HepG2 (cell line): Measurements from ENCODE around the gene CABLES2. TPM values are rescaled to one million over a fixed set of nuclear protein-coding genes. Genes with fewer than 3 reads are reported as not detected.

Source experiments
- AHR ChIP-seq: IDR thresholded peaks from 2 replicates; pipeline ENCODE4 v1.6.1; 2018; ENCODE audit warnings: missing genetic modification reagents, missing compliant biosample characterization
- HES4 ChIP-seq: sonication (generic); formaldehyde crosslinking; IDR thresholded peaks from 2 replicates; pipeline ENCODE4 v1.9.0; 2021; ENCODE audit warnings: mild to moderate bottlenecking, missing genetic modification reagents, borderline replicate concordance
- RBM22 ChIP-seq: fragments of 200-400 bp; formaldehyde crosslinking; optimal IDR thresholded peaks from 2 replicates; pipeline ENCODE3; 2017; ENCODE audit warnings: mild to moderate bottlenecking, low read length, moderate library complexity
- TEAD3 ChIP-seq: optimal IDR thresholded peaks from 2 replicates; pipeline ENCODE3; 2016; ENCODE audit warnings: borderline replicate concordance
- ZMAT3 ChIP-seq: sonication (generic); formaldehyde crosslinking; conservative IDR thresholded peaks from 2 replicates; pipeline ENCODE4 v1.7.0; 2021; ENCODE audit warnings: missing genetic modification reagents
- ZNF138 ChIP-seq: sonication (generic); formaldehyde crosslinking; IDR thresholded peaks from 2 replicates; pipeline ENCODE4 v1.5.0; 2020; ENCODE audit warnings: mild to moderate bottlenecking, low read depth, missing genetic modification reagents
- ZNF746 ChIP-seq: sonication (generic); formaldehyde crosslinking; IDR thresholded peaks from 2 replicates; pipeline ENCODE4 v1.8.0; 2022; ENCODE audit warnings: mild to moderate bottlenecking, missing genetic modification reagents
- polyA plus RNA-seq, 8 experiments: library from polyadenylated mRNA; depleted of rRNA in 3 of 8; stranded (reverse) in 7 of 8; unstranded in 1 of 8; fragments of >200 nt; fragmentation: Illumina TruSeq in 4 of 8; extraction: Trizol in 4 of 8; gene quantifications; 2 replicates each; pipeline versions ENCODE4 v1.2.1 to v1.2.3, GENCODE V29; 2011 to 2016; ENCODE audit warnings: low read depth in 4 of 8, missing spikeins in 1 of 8, mixed read lengths in 1 of 8; ENCODE audit not compliant: insufficient read depth in 1 of 8
- total RNA-seq, 5 experiments: library from RNA; depleted of rRNA; stranded (reverse); fragments of >200 nt; fragmentation: Illumina TruSeq; extraction: Trizol; gene quantifications; 2 replicates each; pipeline ENCODE4 v1.2.3, GENCODE V29; 2016; ENCODE audit warnings: low read depth in 1 of 5
- TF ChIP-seq, protein P1 (sequence below): sonication (generic); formaldehyde crosslinking; IDR thresholded peaks from one replicate; pipeline ENCODE4 v1.5.1; 2020; ENCODE audit warnings: mild to moderate bottlenecking, missing genetic modification reagents; ENCODE audit errors: not compliant biosample characterization
- TF ChIP-seq, protein P2 (sequence below): sonication (generic); formaldehyde crosslinking; IDR thresholded peaks from 2 replicates; pipeline ENCODE4 v1.5.1; 2020; ENCODE audit warnings: mild to moderate bottlenecking, missing genetic modification reagents, moderate library complexity
- TF ChIP-seq, protein P3 (sequence below): sonication (generic); formaldehyde crosslinking; IDR thresholded peaks from 2 replicates; pipeline ENCODE4 v1.4.0; 2020; ENCODE audit warnings: missing genetic modification reagents, borderline replicate concordance
- TF ChIP-seq, protein P4 (sequence below): sonication (generic); formaldehyde crosslinking; IDR thresholded peaks from 2 replicates; pipeline ENCODE4 v1.5.1; 2020; ENCODE audit warnings: mild to moderate bottlenecking, missing genetic modification reagents, borderline replicate concordance

The CABLES2 gene
- total and polyA plus RNA-seq, 2 of the 13 experiments (the other 11 are each of a cell fraction or from before 2014, with no cell fraction given) = 5.2 to 9.7 TPM

DNA sequence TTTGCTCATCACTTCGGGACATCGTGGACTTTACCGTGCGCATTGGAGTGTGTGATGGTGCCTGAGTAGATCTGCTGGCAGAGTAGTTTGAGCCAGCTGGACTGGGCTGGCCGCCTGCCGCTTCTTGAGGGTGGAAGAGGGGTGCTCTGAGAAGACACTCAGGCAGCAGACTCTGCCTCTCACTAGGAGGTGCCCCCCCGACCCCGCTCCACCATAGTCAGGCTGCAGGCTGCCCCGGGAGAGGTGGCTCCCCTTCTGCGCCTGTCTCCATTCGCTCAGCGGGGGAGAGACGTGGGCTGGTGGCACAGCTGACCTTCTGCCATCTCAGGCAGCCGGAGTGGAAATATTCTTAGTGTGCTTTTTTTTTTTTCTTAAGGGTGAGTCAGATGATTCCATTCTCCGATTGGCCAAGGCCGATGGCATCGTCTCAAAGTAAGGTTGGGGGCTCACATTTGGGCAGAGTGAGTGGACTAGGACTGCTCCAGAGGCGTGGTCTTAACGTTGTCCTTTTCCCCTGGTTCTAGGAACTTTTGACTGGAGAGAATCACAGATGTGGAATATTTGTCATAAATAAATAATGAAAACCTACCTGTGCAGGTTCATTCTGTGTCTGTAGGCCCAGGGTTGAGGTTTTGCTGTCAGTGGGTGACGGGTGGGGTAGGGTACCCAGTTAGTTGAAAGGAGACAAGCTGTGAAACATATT lies 19.0 kb downstream of the CABLES2 start (continued):
- TF ChIP-seq, protein P1, sequence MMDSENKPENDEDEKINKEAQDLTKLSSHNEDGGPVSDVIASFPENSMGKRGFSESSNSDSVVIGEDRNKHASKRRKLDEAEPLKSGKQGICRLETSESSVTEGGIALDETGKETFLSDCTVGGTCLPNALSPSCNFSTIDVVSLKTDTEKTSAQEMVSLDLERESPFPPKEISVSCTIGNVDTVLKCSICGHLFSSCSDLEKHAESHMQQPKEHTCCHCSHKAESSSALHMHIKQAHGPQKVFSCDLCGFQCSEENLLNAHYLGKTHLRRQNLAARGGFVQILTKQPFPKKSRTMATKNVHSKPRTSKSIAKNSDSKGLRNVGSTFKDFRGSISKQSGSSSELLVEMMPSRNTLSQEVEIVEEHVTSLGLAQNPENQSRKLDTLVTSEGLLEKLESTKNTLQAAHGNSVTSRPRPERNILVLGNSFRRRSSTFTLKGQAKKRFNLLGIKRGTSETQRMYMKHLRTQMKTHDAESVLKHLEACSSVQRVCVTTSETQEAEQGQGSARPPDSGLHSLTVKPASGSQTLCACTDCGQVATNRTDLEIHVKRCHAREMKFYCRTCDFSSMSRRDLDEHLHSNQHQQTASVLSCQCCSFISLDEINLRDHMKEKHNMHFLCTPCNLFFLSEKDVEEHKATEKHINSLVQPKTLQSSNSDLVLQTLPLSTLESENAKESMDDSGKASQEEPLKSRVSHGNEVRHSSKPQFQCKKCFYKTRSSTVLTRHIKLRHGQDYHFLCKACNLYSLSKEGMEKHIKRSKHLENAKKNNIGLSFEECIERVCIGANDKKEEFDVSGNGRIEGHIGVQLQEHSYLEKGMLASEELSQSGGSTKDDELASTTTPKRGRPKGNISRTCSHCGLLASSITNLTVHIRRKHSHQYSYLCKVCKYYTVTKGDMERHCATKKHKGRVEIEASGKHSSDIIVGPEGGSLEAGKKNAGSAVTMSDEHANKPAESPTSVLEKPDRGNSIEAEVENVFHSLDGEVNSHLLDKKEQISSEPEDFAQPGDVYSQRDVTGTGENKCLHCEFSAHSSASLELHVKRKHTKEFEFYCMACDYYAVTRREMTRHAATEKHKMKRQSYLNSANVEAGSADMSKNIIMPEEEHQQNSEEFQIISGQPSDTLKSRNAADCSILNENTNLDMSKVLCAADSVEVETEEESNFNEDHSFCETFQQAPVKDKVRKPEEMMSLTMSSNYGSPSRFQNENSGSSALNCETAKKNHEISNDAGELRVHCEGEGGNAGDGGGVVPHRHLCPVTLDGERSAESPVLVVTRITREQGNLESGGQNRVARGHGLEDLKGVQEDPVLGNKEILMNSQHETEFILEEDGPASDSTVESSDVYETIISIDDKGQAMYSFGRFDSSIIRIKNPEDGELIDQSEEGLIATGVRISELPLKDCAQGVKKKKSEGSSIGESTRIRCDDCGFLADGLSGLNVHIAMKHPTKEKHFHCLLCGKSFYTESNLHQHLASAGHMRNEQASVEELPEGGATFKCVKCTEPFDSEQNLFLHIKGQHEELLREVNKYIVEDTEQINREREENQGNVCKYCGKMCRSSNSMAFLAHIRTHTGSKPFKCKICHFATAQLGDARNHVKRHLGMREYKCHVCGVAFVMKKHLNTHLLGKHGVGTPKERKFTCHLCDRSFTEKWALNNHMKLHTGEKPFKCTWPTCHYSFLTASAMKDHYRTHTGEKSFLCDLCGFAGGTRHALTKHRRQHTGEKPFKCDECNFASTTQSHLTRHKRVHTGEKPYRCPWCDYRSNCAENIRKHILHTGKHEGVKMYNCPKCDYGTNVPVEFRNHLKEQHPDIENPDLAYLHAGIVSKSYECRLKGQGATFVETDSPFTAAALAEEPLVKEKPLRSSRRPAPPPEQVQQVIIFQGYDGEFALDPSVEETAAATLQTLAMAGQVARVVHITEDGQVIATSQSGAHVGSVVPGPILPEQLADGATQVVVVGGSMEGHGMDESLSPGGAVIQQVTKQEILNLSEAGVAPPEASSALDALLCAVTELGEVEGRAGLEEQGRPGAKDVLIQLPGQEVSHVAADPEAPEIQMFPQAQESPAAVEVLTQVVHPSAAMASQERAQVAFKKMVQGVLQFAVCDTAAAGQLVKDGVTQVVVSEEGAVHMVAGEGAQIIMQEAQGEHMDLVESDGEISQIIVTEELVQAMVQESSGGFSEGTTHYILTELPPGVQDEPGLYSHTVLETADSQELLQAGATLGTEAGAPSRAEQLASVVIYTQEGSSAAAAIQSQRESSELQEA (CRISPR knock-in tag) = peak; percentile 0
- 0 out of 2 replicates have a peak, but pooled peaks have one; percentile 36 for TF ChIP-seq ZMAT3 (CRISPR knock-in tag)
- peak; percentile 79 for TF ChIP-seq RBM22
- 0 out of 2 replicates have a peak, but pooled peaks have one; percentile 35 for TF ChIP-seq ZNF746 (CRISPR knock-in tag)
- TF ChIP-seq, protein P2, sequence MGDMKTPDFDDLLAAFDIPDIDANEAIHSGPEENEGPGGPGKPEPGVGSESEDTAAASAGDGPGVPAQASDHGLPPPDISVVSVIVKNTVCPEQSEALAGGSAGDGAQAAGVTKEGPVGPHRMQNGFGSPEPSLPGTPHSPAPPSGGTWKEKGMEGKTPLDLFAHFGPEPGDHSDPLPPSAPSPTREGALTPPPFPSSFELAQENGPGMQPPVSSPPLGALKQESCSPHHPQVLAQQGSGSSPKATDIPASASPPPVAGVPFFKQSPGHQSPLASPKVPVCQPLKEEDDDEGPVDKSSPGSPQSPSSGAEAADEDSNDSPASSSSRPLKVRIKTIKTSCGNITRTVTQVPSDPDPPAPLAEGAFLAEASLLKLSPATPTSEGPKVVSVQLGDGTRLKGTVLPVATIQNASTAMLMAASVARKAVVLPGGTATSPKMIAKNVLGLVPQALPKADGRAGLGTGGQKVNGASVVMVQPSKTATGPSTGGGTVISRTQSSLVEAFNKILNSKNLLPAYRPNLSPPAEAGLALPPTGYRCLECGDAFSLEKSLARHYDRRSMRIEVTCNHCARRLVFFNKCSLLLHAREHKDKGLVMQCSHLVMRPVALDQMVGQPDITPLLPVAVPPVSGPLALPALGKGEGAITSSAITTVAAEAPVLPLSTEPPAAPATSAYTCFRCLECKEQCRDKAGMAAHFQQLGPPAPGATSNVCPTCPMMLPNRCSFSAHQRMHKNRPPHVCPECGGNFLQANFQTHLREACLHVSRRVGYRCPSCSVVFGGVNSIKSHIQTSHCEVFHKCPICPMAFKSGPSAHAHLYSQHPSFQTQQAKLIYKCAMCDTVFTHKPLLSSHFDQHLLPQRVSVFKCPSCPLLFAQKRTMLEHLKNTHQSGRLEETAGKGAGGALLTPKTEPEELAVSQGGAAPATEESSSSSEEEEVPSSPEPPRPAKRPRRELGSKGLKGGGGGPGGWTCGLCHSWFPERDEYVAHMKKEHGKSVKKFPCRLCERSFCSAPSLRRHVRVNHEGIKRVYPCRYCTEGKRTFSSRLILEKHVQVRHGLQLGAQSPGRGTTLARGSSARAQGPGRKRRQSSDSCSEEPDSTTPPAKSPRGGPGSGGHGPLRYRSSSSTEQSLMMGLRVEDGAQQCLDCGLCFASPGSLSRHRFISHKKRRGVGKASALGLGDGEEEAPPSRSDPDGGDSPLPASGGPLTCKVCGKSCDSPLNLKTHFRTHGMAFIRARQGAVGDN (CRISPR knock-in tag) = 0 out of 2 replicates have a peak, but pooled peaks have one; percentile 14
- peak; percentile 66; the same call in 1 of the 2 replicates for TF ChIP-seq AHR
- TF ChIP-seq, protein P3, sequence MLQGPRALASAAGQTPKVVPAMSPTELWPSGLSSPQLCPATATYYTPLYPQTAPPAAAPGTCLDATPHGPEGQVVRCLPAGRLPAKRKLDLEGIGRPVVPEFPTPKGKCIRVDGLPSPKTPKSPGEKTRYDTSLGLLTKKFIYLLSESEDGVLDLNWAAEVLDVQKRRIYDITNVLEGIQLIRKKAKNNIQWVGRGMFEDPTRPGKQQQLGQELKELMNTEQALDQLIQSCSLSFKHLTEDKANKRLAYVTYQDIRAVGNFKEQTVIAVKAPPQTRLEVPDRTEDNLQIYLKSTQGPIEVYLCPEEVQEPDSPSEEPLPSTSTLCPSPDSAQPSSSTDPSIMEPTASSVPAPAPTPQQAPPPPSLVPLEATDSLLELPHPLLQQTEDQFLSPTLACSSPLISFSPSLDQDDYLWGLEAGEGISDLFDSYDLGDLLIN (CRISPR knock-in tag) = 0 out of 2 replicates have a peak, but pooled peaks have one; percentile 42
- TF ChIP-seq HES4 (CRISPR knock-in tag) = peak; percentile 35; the same call in 1 of the 2 replicates
- peak; percentile 29 for TF ChIP-seq TEAD3 (CRISPR knock-in tag)
- TF ChIP-seq, protein P4, sequence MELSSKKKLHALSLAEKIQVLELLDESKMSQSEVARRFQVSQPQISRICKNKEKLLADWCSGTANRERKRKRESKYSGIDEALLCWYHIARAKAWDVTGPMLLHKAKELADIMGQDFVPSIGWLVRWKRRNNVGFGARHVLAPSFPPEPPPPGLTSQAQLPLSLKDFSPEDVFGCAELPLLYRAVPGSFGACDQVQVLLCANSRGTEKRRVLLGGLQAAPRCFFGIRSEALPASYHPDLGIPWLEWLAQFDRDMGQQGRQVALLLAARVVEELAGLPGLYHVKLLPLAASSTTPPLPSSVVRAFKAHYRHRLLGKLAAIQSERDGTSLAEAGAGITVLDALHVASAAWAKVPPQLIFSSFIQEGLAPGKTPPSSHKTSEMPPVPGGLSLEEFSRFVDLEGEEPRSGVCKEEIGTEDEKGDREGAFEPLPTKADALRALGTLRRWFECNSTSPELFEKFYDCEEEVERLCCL = 0 out of 2 replicates have a peak, but pooled peaks have one; percentile 37
- peak; percentile 14; the same call in 1 of the 2 replicates for TF ChIP-seq ZNF138
